GM06990 (cell line): ENCODE data around the gene TGFBR1.

Experiments
- DNase-seq: peaks from one replicate; pipeline ENCODE4 v3.0.0-alpha.2; 2011; ENCODE audit not compliant: insufficient read length; ENCODE audit errors: extremely low read depth
- H3K27me3 ChIP-seq: replicated peaks from 2 replicates; pipeline ENCODE4 v1.6.0; 2011; ENCODE audit warnings: low read length; ENCODE audit not compliant: control insufficient read depth, insufficient read depth
- H3K36me3 ChIP-seq: 2 replicates; pipeline ENCODE4 v1.5.1; 2011; ENCODE audit warnings: low read length; ENCODE audit not compliant: control insufficient read depth, insufficient read depth
- H3K4me3 ChIP-seq: replicated peaks from 2 replicates; pipeline ENCODE4 v1.5.1; 2011; ENCODE audit warnings: low read depth, mild to moderate bottlenecking, control low read depth, low read length
- TF ChIP-seq, protein P1 (sequence below): IDR thresholded peaks from 2 replicates; pipeline ENCODE4 v1.5.1; 2011; ENCODE audit warnings: low read length, control low read depth, mild to moderate bottlenecking, inconsistent platforms; ENCODE audit not compliant: insufficient read depth, poor library complexity, severe bottlenecking

TGFBR1 gene

DNA sequence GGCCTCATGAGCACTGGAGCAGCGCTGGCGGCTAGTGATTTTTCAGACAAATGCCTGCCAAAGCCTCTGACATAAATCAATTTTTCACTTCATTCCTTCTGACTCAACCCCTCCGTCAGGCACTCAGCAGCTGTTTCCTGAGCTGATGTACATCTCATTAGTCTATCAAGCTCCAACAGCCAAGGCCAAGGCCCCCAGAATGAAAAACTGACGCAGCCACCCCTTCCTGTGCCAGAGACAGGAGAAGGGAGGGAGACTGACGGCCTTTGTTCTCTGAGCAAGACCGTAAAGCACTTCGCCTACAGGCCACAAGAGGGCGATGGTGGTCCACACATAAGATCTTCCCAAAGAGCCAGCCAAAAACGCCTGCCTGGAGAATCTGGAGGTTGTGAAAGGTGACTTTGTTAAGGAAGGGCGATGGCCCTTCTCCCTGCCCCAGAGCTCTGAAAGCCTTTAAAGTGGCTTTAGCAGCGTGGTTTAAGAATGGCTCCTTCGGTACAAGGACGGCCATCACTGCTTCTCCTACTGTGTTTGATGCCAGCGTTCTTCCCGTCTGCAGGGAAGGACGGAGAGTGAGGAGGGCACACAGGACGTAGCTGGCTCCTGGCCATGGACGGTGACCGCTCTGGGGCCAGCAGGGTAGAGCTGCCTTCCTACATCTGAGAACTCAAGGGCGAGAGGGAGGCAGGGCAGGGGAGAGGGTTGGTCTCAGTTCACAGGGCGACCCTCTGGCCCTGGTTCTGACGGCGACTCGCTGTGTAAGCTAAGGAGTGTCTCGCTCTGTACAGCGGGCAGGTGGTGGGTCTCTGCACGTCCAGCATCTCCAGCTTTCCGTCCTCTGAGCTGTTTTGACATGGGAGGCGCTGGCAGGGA lies 79.8 kb downstream of the TGFBR1 start:
- DNase-seq: peak; percentile 77
- Histone ChIP-seq H3K36me3 (no peaks in the 10 kb centered on the region), H3K4me3 (no peak overlapping the region), H3K27me3 (no peaks in the 10 kb centered on the region)
- TF ChIP-seq, protein P1, sequence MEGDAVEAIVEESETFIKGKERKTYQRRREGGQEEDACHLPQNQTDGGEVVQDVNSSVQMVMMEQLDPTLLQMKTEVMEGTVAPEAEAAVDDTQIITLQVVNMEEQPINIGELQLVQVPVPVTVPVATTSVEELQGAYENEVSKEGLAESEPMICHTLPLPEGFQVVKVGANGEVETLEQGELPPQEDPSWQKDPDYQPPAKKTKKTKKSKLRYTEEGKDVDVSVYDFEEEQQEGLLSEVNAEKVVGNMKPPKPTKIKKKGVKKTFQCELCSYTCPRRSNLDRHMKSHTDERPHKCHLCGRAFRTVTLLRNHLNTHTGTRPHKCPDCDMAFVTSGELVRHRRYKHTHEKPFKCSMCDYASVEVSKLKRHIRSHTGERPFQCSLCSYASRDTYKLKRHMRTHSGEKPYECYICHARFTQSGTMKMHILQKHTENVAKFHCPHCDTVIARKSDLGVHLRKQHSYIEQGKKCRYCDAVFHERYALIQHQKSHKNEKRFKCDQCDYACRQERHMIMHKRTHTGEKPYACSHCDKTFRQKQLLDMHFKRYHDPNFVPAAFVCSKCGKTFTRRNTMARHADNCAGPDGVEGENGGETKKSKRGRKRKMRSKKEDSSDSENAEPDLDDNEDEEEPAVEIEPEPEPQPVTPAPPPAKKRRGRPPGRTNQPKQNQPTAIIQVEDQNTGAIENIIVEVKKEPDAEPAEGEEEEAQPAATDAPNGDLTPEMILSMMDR: peak; percentile 92

DNA sequence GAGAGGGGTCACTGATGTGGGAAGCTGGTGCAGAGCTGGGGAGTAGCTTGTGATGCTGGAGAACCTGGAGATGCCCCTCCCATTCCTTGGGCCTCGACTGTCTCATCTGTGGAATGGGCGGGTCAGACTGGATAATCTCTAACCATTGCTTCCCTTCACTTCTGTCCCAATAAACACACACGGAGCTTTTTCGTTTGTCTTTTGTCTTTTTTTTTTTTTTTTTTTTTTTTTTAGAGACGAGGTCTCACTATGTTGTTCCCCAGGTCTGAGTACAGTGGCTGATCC lies 80.4 kb downstream of the TGFBR1 start:
- TF ChIP-seq, protein P1: no peak

DNA sequence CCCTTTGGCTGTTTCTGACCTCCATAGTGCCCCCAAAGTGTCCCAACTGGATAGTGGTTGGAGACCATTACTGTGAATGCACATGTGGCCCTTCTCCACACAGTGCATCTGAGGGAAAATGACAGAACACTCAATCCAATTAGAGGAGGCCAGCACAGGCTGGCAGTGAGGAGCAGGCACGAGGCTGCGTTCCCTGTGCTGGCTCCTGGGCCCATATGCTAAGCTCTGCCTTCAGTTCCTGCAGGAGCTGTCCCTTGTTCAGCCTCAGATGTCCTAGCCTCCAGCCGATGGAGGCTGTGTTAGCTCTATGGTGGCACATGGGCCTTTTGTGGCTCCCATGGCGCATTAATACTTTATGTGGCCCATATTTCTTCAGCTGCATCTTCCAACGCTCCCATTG lies 81.0 kb downstream of the TGFBR1 start:
- no peak for DNase-seq
- Histone ChIP-seq H3K4me3 (no peak overlapping the region), H3K27me3 (no peaks in the 10 kb centered on the region), H3K36me3 (no peaks in the 10 kb centered on the region)
- TF ChIP-seq, protein P1: no peak

More for the DNA sequence above, 80.4 kb downstream of the TGFBR1 start:
- no peak for DNase-seq
- Histone ChIP-seq H3K36me3 (no peaks in the 10 kb centered on the region), H3K4me3 (no peak overlapping the region), H3K27me3 (no peaks in the 10 kb centered on the region)

DNA sequence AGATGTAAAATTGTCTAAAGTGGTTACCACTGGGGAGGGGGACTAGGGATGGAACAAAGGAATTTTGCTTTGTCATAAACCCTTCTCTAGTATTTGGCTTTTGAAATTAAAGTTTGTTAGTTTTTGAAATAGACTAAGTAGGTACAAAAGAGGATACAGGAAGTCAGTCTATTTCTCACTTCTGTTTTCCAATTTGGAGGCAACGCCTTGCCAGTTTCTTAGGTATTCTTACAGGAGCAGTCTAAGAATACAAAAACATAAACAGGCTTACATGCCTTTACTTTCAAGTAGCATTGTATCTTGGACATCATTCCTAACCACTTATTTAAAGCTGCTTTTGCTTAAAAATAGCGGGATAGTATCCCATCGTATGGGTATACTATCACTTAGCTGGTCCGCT lies 82.4 kb downstream of the TGFBR1 start:
- Histone ChIP-seq H3K4me3 (no peak overlapping the region), H3K36me3 (no peaks in the 10 kb centered on the region), H3K27me3 (no peaks in the 10 kb centered on the region)
- TF ChIP-seq, protein P1: no peak
- DNase-seq: no peak

DNA sequence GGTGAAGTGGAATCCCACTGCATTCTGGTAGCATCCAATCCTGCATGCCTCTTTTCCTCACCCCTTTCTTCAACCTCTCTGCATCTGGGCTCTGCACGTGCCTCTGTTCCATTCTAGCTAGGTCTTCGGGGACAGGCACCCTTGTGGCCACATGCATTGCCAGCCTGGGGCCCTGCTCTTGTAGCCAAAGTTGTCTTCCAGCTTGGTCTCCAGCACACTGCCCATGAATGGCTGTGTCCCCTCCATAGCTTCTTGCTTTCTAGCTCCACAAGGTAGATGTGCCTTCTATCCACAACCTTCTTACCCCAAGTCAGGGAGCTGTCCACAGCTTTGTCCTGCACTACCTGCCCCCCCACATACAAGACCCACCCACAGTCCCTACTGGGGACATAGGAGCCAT lies 84.3 kb downstream of the TGFBR1 start:
- Histone ChIP-seq H3K4me3 (no peak overlapping the region), H3K36me3 (no peaks in the 10 kb centered on the region), H3K27me3 (no peaks in the 10 kb centered on the region)
- TF ChIP-seq, protein P1: no peak
- no peak for DNase-seq
